IPS-NIHi11 (cell line): ENCODE measurements around the gene ZNF219.
"Not testable (repeated sequence)": the region's sequence is repeated elsewhere in the genome, so short reads cannot be mapped to it uniquely, and the experiment has no call there.

Experiments used
- DNase-seq: peaks from one replicate; pipeline ENCODE4 v3.0.0; 2012; ENCODE audit warnings: mixed read lengths, low spot score

The ZNF219 gene

DNA sequence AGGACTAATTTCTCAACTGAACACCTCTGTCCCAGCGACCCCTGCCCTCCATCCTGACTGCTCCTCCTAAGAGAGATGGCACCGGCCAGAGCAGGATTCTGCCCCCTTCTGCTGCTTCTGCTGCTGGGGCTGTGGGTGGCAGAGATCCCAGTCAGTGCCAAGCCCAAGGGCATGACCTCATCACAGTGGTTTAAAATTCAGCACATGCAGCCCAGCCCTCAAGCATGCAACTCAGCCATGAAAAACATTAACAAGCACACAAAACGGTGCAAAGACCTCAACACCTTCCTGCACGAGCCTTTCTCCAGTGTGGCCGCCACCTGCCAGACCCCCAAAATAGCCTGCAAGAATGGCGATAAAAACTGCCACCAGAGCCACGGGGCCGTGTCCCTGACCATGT lies 55.5 kb downstream of the ZNF219 start:
- no peak for DNase-seq

- DNase-seq = no peak
Observed at GRCh38 chr14:21041676-21042433, 56.6 kb downstream of the ZNF219 start, which contains the start of gene RNASE7. RNASE7 (plus strand) TSS chr14:21042362; CDS start chr14:21042993, 631 bp downstream.

- not testable (repeated sequence) for DNase-seq
Observed at GRCh38 chr14:21040941-21041340, 57.5 kb downstream of the ZNF219 start.

DNA sequence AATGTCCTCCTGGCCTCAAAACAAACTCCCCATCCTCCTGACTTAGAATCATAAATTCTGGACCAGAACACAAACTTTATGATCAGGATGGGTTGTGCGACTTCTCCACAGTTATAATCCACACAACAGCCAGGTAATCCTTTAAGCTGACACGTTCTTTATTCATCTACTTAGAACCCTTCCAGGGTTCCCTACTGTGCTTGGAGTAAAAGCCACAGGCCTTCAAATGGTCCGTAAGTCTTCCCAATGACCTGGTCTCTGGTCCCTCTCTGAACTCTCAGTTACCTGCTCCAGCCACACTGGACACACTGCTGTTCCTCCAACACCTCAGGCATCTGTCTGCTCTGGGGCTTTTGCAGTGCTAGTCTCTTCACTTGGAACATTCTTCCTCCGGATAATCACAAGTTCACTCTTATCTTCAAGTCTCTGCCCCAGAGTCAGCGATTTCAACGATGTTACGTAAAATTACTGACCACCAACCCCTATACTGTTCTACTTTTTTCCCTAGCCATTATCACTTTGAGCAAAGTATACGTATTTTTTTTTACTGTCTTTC lies 58.0 kb downstream of the ZNF219 start:
- no peak for DNase-seq
